SK-N-DZ (cell line): ENCODE results near the gene NEB. TPM values are rescaled to one million over a fixed set of nuclear protein-coding genes. Genes with fewer than 3 reads are reported as not detected.

Experiments used
- DNase-seq: peaks from one replicate; pipeline ENCODE4 v3.0.0-alpha.2; 2015; ENCODE audit warnings: low spot score
- polyA plus RNA-seq, 2 experiments: library from polyadenylated mRNA; depleted of rRNA; stranded (reverse); fragments of >200 nt; gene quantifications; 2 replicates each; pipeline ENCODE4 v1.2.3, GENCODE V29; 2014

NEB gene, protein sequence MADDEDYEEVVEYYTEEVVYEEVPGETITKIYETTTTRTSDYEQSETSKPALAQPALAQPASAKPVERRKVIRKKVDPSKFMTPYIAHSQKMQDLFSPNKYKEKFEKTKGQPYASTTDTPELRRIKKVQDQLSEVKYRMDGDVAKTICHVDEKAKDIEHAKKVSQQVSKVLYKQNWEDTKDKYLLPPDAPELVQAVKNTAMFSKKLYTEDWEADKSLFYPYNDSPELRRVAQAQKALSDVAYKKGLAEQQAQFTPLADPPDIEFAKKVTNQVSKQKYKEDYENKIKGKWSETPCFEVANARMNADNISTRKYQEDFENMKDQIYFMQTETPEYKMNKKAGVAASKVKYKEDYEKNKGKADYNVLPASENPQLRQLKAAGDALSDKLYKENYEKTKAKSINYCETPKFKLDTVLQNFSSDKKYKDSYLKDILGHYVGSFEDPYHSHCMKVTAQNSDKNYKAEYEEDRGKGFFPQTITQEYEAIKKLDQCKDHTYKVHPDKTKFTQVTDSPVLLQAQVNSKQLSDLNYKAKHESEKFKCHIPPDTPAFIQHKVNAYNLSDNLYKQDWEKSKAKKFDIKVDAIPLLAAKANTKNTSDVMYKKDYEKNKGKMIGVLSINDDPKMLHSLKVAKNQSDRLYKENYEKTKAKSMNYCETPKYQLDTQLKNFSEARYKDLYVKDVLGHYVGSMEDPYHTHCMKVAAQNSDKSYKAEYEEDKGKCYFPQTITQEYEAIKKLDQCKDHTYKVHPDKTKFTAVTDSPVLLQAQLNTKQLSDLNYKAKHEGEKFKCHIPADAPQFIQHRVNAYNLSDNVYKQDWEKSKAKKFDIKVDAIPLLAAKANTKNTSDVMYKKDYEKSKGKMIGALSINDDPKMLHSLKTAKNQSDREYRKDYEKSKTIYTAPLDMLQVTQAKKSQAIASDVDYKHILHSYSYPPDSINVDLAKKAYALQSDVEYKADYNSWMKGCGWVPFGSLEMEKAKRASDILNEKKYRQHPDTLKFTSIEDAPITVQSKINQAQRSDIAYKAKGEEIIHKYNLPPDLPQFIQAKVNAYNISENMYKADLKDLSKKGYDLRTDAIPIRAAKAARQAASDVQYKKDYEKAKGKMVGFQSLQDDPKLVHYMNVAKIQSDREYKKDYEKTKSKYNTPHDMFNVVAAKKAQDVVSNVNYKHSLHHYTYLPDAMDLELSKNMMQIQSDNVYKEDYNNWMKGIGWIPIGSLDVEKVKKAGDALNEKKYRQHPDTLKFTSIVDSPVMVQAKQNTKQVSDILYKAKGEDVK (N-terminal part only)
- 0.19 TPM in 1 of 2 replicates, not detected in the other for polyA plus RNA-seq (2014; cell fraction: cytosol; rRNA removed)
- 0.18 and 0.54 TPM in 2 replicates for polyA plus RNA-seq (2014; cell fraction: nucleus; rRNA removed)

- DNase-seq, result no peak
Observed at GRCh38 chr2:151733771-151734672, at the start of gene NEB. Gene NEB (minus strand): TSS chr2:151734476. CDS start chr2:151733156, 1,320 bp downstream.

- DNase-seq, result no peak
Observed at GRCh38 chr2:151783133-151783520, 48.9 kb upstream of the NEB start.

GRCh38 chr2:151782378-151783132 is 48.3 kb upstream of the NEB start:
- DNase-seq, result no peak

DNA sequence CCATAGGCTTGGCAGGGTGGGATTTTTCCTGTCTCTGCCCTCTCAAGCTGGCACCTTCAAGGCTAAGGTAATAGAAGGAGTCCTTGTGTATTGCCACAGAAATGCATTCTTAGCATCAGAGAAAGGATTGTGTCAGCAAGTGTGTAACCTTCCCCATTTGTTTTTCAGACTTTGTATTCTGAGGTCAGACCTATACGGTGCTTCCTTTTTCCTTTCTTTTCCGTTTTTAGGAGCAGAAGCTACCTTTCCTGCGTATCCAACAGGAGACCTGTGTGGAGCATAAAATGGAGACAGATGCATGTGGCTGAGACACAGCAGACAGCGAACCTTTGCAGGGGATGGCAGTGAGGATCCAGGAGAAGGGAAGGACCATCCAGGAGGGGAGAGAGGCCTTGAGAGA is 47.4 kb upstream of the NEB start:
- DNase-seq, result no peak

DNA sequence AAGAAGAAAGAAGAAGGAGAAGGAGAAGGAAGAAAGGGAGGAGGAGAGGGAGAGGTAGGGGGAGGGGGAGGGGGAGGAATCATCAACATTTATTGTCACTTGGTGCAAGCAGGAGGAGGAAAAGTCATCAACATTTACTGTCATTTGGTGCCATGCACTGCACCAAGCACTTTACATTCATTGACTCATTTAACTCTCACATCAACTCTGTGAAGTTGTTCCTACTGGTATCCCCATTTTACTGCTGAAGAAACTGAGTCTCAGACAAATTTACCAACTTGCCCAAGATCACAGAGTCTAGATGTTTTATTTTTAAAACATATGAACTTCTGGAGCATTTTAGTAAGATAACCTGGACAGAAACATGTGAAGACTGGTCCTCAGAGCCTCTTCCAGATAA is 46.7 kb upstream of the NEB start:
- no peak for DNase-seq

- no peak for DNase-seq
Observed at GRCh38 chr2:151777935-151778334, 43.7 kb upstream of the NEB start.

DNA sequence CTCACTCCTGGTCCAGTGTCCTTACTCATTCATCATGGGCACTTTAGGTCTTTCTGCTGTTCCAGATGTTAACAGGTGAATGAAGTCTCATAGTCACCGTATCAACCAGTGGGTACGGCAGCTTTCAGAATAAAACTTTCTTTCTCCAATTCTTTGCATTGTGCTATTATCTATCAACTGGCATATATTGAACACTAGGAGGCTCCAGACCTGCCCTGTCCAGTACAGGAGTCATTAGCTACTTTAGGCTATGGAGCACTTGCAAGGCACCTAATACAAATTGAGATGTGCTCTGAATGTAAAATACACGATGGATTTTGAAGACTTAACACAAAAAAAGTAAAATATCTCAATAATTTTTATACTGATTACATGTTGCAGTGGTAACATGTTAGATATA is 43.2 kb upstream of the NEB start:
- DNase-seq, result no peak

DNA sequence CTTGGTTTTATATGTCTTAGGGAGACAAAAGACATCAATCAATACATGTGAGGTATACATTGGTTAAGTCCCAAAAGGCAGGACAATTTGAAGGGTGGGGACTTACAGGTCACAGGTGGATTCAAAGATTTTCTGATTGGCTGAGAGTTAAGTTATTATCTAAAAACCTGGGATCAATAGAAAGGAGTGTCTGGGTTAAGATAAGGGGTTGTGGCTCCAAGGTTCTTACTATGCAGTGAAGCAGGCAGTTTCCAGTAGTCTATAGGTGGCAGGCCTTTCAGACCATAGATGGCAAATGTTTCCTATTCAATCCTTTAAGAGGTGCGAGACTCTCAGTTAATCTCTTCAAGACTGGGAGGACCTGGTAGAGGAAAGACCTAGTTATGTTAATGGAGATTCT is 42.1 kb upstream of the NEB start:
- DNase-seq, result no peak

DNA sequence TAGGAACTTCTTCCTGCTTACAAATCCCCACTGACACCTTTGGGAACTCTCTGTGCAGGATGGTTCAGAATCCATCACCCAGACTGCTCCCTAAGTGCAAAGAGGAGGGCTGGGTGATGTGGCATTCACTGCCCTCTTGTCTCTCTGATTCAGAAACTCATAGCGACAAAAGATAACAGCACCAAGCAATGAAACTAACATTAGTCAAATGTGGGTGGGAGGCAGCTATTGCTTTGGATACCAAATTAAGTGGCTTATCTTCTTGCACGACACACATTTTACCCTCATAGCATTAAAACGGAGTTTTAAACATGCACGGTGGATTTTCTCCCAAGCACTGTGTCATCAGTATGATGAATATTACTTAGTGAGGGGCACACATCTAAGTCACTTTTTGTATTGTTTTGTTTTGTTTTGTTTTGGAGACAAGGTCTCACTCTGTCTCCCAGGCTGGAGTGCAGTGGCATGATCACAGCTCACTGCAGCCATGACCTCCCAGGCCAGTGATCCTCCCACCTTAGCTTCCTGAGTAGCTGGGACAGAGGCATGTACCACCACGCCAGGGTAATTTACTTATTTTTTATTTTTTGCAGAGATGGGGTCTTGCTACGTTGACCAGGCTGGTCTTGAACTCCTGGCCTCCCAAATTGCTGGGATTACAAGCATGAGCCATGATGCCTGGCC is 40.9 kb upstream of the NEB start:
- DNase-seq, result no peak

- DNase-seq, result no peak
Observed at GRCh38 chr2:151774506-151774905, 40.2 kb upstream of the NEB start.

DNA sequence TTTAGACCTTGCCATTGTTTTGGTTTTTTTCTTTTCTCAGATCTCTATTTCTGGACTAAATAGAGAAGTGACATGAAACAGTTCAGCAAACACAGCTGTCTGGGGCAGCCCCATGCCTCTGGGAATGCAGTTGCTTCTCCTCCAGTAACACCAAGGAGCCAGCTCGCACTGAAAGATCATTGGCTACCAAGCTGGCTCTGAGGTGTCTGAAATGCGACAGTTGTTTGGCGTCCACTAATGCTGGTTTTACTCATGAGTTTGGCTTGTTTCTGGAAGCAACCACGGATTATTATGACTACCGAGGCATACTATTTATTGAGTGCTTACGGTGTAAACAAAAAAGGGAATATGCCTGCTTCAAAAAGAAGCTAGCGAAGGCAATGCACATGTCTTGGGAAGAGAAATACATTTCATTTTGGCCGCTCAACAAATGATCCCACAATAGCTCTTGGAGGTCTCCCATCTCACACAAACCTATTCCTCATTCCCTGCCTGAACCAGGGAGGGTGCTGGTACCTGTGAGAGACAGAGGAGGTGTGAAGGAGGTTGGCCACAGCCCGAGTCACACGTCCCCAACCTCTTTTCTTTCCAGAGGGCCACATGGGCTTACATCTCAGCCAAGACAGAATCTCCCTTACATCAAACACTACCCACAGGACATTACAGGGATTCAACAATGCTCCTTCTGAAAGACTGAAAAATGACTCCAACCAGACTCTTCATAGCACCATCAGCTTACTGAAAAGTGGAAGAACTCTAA is 37.5 kb upstream of the NEB start:
- no peak for DNase-seq

GRCh38 chr2:151770995-151771394 is 36.7 kb upstream of the NEB start:
- DNase-seq, result no peak

GRCh38 chr2:151769606-151770005 is 35.3 kb upstream of the NEB start:
- DNase-seq, result no peak

- no peak for DNase-seq
Observed at GRCh38 chr2:151767536-151767935, 33.3 kb upstream of the NEB start.

GRCh38 chr2:151766437-151767153 is 32.3 kb upstream of the NEB start:
- no peak for DNase-seq

- DNase-seq, result no peak
Observed at GRCh38 chr2:151765760-151766410, 31.6 kb upstream of the NEB start.

DNA sequence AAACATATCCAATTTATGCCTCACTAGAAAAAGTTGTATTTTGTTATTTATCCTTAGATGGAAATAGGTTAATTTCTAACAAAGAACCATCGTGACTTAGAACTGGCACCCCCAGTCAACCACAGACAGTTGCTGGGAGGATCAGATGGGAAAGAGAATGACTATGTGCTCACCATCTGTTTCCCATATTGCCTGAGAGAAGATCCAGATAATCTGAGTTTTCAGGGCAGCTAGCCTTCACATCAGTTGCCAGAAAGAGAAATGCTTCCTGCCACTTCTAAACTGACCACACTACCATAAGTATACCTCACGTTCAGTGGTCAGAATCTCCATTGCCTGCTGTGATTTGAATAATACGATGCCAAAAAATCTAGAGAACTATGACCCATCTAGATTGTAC is 28.4 kb upstream of the NEB start:
- DNase-seq, result no peak
